Panc1 (cell line): ENCODE data around the gene SSH2.

Experiments used
- CTCF ChIP-seq: fragments of 450-650 bp; IDR thresholded peaks from 2 replicates; pipeline ENCODE4 v1.5.1; 2017; ENCODE audit warnings: mild to moderate bottlenecking
- POLR2AphosphoS5 ChIP-seq: IDR thresholded peaks from 2 replicates; pipeline ENCODE4 v1.6.1; 2012; ENCODE audit warnings: mild to moderate bottlenecking, low read depth, low read length, moderate library complexity
- REST ChIP-seq, 2 experiments: IDR thresholded peaks; 2 replicates each; pipeline ENCODE4 v1.6.1; 2011 to 2012; ENCODE audit warnings: low read depth in 2 of 2, control low read depth in 1 of 2, low read length in 1 of 2, mild to moderate bottlenecking in 1 of 2, moderate library complexity in 1 of 2; ENCODE audit not compliant: insufficient read depth in 1 of 2

GRCh38 chr17:29763273-29763672 is 166.8 kb downstream of the SSH2 start:
- TF ChIP-seq REST (IDR thresholded peaks at IDR 0.05; ENCODE audit: insufficient read depth in 1 of 2, low read depth in 2 of 2, low read length in 1 of 2) (no peak), POLR2AphosphoS5 (no peak), CTCF (no peak)
